ENCODE measurements around the gene CEP128.

Gene CEP128

DNA sequence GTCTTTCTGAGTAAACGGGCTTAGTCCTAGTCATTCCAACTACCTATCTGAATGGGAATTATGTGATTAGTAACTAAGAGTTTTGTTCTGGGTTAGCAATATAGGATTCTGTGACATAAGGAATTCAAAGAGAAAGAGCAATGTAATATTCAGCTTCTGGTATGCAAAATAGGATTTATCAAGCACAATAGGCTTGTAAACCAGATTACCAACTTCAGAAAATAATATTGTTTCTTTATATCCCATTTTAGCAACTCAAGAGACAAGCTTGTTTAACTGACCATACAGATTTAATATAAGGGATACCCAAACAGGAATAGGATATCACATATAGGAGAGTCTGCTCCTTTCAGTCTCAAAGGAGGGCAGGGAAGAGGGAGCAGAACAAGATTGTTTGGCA is 240.9 kb downstream of the CEP128 start:
- Histone ChIP-seq H3K4me3 (ENCODE audit: low read depth in 1 of 2, low read length in 2 of 2) (no peak overlapping the region), H3K4me1 (ENCODE audit: insufficient read depth, low read length) (no peaks in the 10 kb centered on the region)

DNA sequence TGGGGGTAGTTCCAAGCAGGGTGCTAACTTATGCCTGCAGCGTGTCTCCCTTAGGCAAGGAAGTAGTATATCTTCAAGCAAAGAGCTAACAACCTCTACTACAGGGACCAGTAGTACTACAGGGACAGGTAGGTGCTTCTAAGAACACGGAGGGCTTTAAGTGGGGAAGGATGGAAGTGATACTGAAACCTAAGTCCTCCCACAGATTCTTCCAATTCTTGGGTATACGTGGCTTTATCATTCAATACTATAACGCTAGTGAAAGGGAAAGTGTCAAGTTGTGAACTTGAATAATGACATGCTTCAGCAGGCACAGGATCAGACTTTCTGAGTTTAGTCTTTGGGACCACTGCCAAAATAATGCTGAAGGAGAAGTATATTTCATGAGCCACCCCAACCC is 241.7 kb downstream of the CEP128 start:
- TF ChIP-seq, protein P1, sequence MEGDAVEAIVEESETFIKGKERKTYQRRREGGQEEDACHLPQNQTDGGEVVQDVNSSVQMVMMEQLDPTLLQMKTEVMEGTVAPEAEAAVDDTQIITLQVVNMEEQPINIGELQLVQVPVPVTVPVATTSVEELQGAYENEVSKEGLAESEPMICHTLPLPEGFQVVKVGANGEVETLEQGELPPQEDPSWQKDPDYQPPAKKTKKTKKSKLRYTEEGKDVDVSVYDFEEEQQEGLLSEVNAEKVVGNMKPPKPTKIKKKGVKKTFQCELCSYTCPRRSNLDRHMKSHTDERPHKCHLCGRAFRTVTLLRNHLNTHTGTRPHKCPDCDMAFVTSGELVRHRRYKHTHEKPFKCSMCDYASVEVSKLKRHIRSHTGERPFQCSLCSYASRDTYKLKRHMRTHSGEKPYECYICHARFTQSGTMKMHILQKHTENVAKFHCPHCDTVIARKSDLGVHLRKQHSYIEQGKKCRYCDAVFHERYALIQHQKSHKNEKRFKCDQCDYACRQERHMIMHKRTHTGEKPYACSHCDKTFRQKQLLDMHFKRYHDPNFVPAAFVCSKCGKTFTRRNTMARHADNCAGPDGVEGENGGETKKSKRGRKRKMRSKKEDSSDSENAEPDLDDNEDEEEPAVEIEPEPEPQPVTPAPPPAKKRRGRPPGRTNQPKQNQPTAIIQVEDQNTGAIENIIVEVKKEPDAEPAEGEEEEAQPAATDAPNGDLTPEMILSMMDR (IDR thresholded peaks at IDR 0.05; ENCODE audit: borderline replicate concordance, extremely low read depth, low read length, poor library complexity, severe bottlenecking), result no peak
- TF ChIP-seq EZH2 (IDR thresholded peaks at IDR 0.05; ENCODE audit: borderline replicate concordance, low read depth, low read length, severe bottlenecking), result no peak
- Histone ChIP-seq H4K20me1 (ENCODE audit: insufficient read depth, low read length) (no peaks in the 10 kb centered on the region), H3K4me1 (ENCODE audit: insufficient read depth, low read length) (no peaks in the 10 kb centered on the region), H2AFZ (ENCODE audit: low read depth, low read length) (no peak overlapping the region), H3K4me3 (ENCODE audit: low read depth in 1 of 2, low read length in 2 of 2) (no peak overlapping the region), H3K9me3 (ENCODE audit: insufficient read depth, low read length, severe bottlenecking) (no peaks in the 10 kb centered on the region), H3K4me2 (ENCODE audit: insufficient read depth, low read length) (no peak overlapping the region), H3K36me3 (ENCODE audit: insufficient read depth, low read length) (peaks cover 32% of the 10 kb centered on the region; the same call in 1 of the 2 replicates), H3K27ac (ENCODE audit: low read length) (no peak overlapping the region), H3K79me2 (ENCODE audit: insufficient read depth, low read length) (no peaks in the 10 kb centered on the region), H3K27me3 (ENCODE audit: insufficient read depth, low read length, poor library complexity) (no peaks in the 10 kb centered on the region), H3K9ac (ENCODE audit: low read depth, low read length) (no peak overlapping the region)
- DNase-seq, result no peak
- no peak for ATAC-seq (ENCODE audit: insufficient read depth, low read depth)

More for the DNA sequence above, 240.9 kb downstream of the CEP128 start:
- DNase-seq (no peak), ATAC-seq (ENCODE audit: insufficient read depth, low read depth) (no peak)
- Histone ChIP-seq H3K36me3 (ENCODE audit: insufficient read depth, low read length) (peaks cover 31% of the 10 kb centered on the region), H3K9ac (ENCODE audit: low read depth, low read length) (no peak overlapping the region), H3K4me2 (ENCODE audit: insufficient read depth, low read length) (no peak overlapping the region), H3K27me3 (ENCODE audit: insufficient read depth, low read length, poor library complexity) (no peaks in the 10 kb centered on the region), H3K9me3 (ENCODE audit: insufficient read depth, low read length, severe bottlenecking) (no peaks in the 10 kb centered on the region), H2AFZ (ENCODE audit: low read depth, low read length) (no peak overlapping the region), H3K27ac (ENCODE audit: low read length) (no peak overlapping the region; the same call in 1 of the 2 replicates), H3K79me2 (ENCODE audit: insufficient read depth, low read length) (no peaks in the 10 kb centered on the region), H4K20me1 (ENCODE audit: insufficient read depth, low read length) (no peaks in the 10 kb centered on the region)
- no peak for TF ChIP-seq EZH2 (IDR thresholded peaks at IDR 0.05; ENCODE audit: borderline replicate concordance, low read depth, low read length, severe bottlenecking)
- TF ChIP-seq, protein P1 (IDR thresholded peaks at IDR 0.05; ENCODE audit: borderline replicate concordance, extremely low read depth, low read length, poor library complexity, severe bottlenecking), result no peak

DNA sequence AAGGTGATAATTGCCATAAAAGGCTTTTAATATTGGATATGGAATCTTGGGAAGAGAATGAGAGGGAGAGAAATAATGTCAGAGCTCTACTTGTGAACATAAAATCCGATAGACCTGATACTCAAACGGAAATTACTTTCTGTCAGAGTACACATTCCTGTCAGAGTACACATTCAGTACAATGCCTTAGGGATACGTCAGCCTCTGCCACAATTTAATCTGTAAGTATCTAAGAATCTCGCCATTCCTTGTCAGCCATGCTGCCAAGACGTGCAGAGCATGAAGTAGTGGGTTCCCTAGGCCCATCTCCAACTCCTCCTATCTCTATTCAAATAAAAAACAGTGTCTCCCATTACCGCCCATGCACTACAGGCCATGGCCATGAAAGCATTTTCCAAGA is 242.6 kb downstream of the CEP128 start:
- H3K79me2 ChIP-seq (ENCODE audit: insufficient read depth, low read length), result no peaks in the 10 kb centered on the region
- no peaks in the 10 kb centered on the region for H3K4me1 ChIP-seq (ENCODE audit: insufficient read depth, low read length)
- no peak overlapping the region for H3K4me3 ChIP-seq (ENCODE audit: low read depth in 1 of 2, low read length in 2 of 2)
- no peak for DNase-seq
- H2AFZ ChIP-seq (ENCODE audit: low read depth, low read length), result no peak overlapping the region
- H4K20me1 ChIP-seq (ENCODE audit: insufficient read depth, low read length), result no peaks in the 10 kb centered on the region
- ATAC-seq (ENCODE audit: insufficient read depth, low read depth), result no peak
- H3K9me3 ChIP-seq (ENCODE audit: insufficient read depth, low read length, severe bottlenecking), result no peaks in the 10 kb centered on the region
- no peak for TF ChIP-seq EZH2 (IDR thresholded peaks at IDR 0.05; ENCODE audit: borderline replicate concordance, low read depth, low read length, severe bottlenecking)
- TF ChIP-seq, protein P1 (IDR thresholded peaks at IDR 0.05; ENCODE audit: borderline replicate concordance, extremely low read depth, low read length, poor library complexity, severe bottlenecking), result no peak
- peaks cover 32% of the 10 kb centered on the region; the same call in 1 of the 2 replicates for H3K36me3 ChIP-seq (ENCODE audit: insufficient read depth, low read length)
- H3K27me3 ChIP-seq (ENCODE audit: insufficient read depth, low read length, poor library complexity), result no peaks in the 10 kb centered on the region
- no peak overlapping the region for H3K4me2 ChIP-seq (ENCODE audit: insufficient read depth, low read length)
- H3K9ac ChIP-seq (ENCODE audit: low read depth, low read length), result no peak overlapping the region
- H3K27ac ChIP-seq (ENCODE audit: low read length), result no peak overlapping the region

DNA sequence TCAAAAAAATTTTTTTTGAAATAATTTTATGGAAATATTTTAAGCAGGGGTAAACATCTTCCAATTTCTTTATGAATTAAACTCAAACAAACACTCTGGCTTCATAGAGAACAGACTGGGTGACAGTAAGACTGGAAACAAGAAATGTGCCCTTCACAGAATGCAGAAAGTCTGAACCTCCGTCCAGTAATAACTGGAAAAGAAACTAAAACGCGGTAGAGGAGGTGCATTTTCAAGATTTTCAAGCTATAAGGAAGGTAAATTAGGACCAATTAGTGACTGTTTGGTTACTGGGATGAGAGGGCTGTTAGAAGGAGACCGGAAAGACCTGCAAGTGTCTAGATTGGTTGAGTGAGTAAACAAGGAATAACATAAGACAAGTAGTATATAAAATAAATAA is 245.7 kb downstream of the CEP128 start:
- no peak overlapping the region for H3K4me3 ChIP-seq (ENCODE audit: low read depth in 1 of 2, low read length in 2 of 2)
- no peaks in the 10 kb centered on the region for H4K20me1 ChIP-seq (ENCODE audit: insufficient read depth, low read length)
- no peak for DNase-seq
- no peak overlapping the region for H3K27ac ChIP-seq (ENCODE audit: low read length)
- H3K9me3 ChIP-seq (ENCODE audit: insufficient read depth, low read length, severe bottlenecking), result no peaks in the 10 kb centered on the region
- ATAC-seq (ENCODE audit: insufficient read depth, low read depth), result no peak
- H2AFZ ChIP-seq (ENCODE audit: low read depth, low read length), result no peak overlapping the region
- H3K79me2 ChIP-seq (ENCODE audit: insufficient read depth, low read length), result no peaks in the 10 kb centered on the region
- no peak overlapping the region for H3K9ac ChIP-seq (ENCODE audit: low read depth, low read length)
- no peaks in the 10 kb centered on the region for H3K27me3 ChIP-seq (ENCODE audit: insufficient read depth, low read length, poor library complexity)
- H3K4me1 ChIP-seq (ENCODE audit: insufficient read depth, low read length), result peaks cover 11% of the 10 kb centered on the region; the same call in 1 of the 2 replicates
- no peak overlapping the region for H3K4me2 ChIP-seq (ENCODE audit: insufficient read depth, low read length)
- peaks cover 19% of the 10 kb centered on the region; the same call in 1 of the 2 replicates for H3K36me3 ChIP-seq (ENCODE audit: insufficient read depth, low read length)
- TF ChIP-seq, protein P1 (IDR thresholded peaks at IDR 0.05; ENCODE audit: borderline replicate concordance, extremely low read depth, low read length, poor library complexity, severe bottlenecking), result no peak
- TF ChIP-seq EZH2 (IDR thresholded peaks at IDR 0.05; ENCODE audit: borderline replicate concordance, low read depth, low read length, severe bottlenecking), result no peak

Data from DND-41 (cell line).